GM04503 (cell line): ENCODE measurements around the gene NUP37.

Experiments
- DNase-seq: peaks from one replicate; pipeline ENCODE4 v3.0.0-alpha.2; 2012; ENCODE audit warnings: low read depth

Gene NUP37

GRCh38 chr12:102026728-102027127 lies 93.2 kb downstream of the NUP37 start:
- DNase-seq: no peak

GRCh38 chr12:102024765-102025164 lies 95.1 kb downstream of the NUP37 start:
- DNase-seq: no peak

GRCh38 chr12:102023343-102023930 lies 96.5 kb downstream of the NUP37 start:
- DNase-seq: no peak
